Activated CD4-positive, alpha-beta T cell treated with anti-CD3 and anti-CD28 coated beads, Interleukin-2, amount 50 U/mL, for 48 hours (primary cell): ENCODE measurements around the gene ZNF597.
"Not testable (repeated sequence)": the region's sequence is repeated elsewhere in the genome, so short reads cannot be mapped to it uniquely, and the experiment has no call there.

Source experiments
- DNase-seq, 2 experiments: peaks; one replicate each; pipeline ENCODE4 v3.0.0-alpha.2; 2020

ZNF597 gene

GRCh38 chr16:3474870-3475269 lies 31.6 kb upstream of the ZNF597 start:
- DNase-seq: not testable (repeated sequence)

- no peak for DNase-seq
Measured at GRCh38 chr16:3474136-3474779, 31.0 kb upstream of the ZNF597 start.

GRCh38 chr16:3473596-3473943 lies 30.3 kb upstream of the ZNF597 start:
- DNase-seq: not testable (repeated sequence)

- DNase-seq: peak in 1 of 2 experiments; percentile 19
Measured at GRCh38 chr16:3472878-3473595, 29.7 kb upstream of the ZNF597 start.

DNA sequence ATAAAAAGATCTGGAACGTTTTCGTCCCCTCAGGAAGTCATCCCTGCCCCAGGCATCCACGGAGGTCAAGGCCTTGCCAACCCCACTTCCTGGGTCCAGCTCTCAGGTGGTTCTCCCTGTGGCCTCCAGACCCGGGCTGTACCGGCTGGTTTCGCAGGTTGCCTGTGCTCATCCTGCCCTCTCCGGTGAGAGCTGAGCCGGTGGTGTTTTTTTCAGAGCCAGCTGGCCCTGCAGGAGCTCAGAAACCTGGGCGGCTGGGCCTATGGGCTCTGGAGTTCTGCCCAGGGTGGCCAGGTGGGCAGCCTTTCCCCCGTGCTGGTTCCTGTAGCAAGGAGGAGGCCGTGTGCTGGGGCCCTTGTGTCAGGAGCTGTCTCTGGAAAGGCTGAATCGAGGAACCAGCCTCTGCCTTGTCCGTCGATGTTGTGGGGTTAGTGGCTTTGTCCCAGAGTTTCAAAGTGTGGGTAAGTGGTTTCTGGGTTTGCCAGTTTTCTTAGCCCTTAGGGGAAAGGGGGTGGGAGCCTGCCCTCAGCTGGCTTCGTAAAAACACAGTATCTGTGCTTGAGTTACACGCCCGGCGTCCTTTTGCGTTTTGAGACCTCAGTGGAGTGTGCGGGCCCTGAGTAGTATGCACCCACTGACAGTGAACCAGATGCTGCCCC lies 28.3 kb upstream of the ZNF597 start:
- no peak for DNase-seq

DNA sequence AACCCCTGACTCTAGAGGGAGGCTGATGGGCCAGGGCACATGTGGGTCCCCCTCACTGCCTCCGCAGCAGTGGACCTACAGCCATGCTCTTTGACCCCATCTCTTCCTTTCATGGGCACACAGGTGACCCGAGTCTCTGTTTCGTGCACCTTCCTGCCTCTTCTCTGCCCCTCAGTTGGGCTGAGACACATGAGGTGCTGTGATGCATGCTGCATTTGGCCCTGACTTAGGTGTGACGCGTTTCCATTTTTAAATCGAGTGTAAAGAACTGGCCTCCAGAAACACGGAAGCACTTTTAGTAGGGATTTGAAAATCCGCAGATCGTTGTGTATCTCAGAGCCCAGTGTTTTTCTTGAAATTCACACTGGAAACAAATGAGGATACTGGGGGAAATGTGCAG lies 27.4 kb upstream of the ZNF597 start:
- no peak for DNase-seq

DNA sequence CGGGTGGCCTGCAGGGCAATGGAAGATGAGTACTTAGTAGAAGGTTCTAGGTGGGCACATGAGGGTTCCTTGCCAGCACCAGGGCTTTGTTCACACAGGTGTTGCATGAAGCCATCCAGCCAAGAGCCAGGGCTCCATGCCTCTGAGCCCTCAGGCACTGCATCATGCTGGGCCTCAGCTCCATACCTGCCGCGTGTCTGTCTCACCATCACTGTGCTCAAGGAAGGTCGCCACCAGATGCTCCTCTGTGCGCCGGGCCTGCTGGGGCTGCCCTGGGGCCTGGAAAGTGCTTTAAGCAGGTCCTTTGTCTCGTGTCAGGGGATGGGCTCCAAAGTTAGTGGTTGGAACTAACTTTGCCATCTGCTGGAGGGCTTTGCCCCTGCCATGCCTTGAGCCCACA lies 26.4 kb upstream of the ZNF597 start:
- DNase-seq: no peak

DNA sequence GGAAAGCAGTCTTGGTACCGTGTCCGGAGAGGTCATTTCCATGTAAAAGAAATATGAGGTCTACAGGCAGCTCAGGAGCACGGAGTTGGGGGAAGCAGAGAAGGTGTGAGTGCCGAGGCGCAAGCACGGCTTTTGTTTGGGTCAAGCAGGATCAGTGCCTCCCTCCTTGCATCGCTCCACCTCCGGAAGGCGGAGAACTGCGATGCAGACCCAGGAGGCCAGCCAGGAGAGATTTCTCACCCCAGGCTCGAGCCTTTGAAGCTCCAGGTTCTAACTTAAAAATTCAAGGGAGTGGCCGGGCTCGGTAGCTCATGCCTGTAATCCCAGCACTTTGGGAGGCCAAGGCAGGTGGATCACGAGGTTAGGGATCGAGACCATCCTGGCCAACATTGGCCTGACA lies 25.2 kb upstream of the ZNF597 start:
- DNase-seq: no peak

DNA sequence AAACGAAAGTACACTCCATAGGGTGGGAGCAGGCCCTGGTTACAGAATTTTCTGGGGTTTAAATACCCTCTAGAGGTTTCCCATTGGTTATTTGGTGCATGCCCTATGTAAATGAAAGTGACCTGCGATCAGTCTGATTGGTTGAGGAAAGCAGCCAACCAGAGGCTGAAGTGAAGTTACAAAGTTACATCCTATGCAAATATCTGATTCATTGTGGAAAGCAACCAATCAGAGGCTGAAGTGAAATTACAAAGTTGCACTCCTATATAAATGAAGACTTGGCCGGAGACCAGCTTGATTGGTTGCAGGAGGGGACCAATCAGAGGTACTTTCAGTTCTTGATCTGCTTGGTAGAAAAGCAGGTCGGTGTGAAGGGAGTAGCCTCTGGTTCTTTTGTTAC lies 24.6 kb upstream of the ZNF597 start:
- no peak for DNase-seq

GRCh38 chr16:3467182-3467581 lies 23.9 kb upstream of the ZNF597 start:
- no peak for DNase-seq

DNA sequence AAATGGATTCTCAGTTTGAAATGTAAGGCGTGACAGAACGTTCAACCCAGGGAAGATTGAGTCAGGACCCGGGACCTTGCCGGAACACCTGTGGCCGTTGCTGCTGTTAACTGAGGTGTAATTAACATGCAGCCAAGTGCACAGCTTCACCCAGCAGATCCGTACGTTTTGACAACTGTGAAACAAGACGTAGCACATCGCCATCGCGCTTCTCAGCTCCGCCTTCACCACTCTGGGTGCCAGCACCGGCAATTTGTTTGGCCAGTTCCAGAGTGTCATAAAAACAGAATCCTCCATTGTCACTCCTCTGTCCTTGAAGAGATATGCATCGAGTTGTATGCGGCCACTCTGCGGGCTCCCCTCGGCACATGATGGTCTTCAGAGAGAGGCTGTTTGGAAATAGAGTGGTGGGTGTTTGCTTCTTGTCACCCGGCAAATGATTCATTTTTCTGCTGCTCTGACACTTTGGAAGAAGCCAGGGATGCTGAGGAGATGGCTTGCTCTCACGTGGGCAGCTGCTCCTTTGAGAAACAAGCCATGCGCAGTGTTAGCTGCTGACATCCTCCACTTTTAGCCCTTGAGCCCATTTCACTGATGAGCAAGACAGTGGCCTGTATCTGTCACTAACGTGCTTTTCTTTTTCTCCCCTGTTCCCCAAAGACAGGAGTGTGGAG lies 22.7 kb upstream of the ZNF597 start:
- no peak for DNase-seq

GRCh38 chr16:3465301-3465700 lies 22.0 kb upstream of the ZNF597 start:
- no peak for DNase-seq

GRCh38 chr16:3461151-3461550 lies 17.8 kb upstream of the ZNF597 start:
- DNase-seq: no peak

- no peak for DNase-seq
Measured at GRCh38 chr16:3460585-3460984, 17.3 kb upstream of the ZNF597 start.

DNA sequence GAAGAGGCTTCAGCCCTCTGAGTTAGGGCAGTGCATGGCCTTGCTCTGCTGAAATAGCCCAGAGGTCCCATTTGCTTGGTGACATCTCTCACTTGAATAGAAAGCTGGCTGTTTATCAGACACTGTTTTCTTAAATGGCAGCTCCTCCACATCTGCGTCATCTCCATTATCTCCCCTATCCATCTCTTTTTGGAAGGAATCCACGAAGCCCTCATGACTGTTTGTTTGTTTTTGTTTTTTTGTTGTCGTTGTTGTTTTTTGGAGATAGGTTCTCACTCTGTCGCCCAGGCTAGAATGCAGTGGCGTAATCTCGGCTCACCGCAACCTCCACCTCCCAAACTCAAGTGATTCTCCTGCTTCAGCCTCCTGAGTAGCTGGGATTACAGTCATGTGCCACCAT lies 16.8 kb upstream of the ZNF597 start:
- no peak for DNase-seq

DNA sequence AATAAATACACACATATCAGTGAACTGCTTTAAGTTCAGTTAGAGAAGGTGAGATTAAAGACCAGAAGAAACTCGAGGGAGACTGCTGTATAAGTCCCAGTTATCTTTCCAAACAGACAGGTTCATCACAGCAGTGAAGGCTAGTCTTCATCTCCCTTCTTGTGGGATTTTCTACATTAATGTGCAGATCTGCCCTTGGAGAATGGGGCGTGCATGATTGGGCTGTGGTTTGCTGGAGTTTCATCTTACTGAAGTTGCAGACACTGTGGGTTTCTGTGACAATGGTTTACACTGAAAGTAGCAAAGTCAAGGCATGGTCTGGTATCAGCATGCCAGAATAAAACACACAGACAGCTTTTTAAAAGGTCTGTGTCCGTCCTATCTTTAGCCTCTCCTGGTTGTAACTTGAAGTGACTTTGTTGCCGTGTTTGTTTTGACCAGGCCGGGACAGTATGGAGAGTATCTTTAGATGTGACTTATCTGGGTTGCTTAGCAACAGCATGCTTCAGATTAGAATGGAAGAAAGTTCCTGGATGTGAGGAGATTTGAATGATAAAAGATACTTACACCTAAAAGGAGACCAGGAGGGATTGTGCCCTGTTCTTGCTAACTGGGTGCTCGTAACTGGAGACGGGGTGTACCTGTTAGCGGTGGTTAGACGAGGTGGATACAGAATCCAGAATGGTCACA lies 16.2 kb upstream of the ZNF597 start:
- peak; percentile 32 to 56 for DNase-seq

DNA sequence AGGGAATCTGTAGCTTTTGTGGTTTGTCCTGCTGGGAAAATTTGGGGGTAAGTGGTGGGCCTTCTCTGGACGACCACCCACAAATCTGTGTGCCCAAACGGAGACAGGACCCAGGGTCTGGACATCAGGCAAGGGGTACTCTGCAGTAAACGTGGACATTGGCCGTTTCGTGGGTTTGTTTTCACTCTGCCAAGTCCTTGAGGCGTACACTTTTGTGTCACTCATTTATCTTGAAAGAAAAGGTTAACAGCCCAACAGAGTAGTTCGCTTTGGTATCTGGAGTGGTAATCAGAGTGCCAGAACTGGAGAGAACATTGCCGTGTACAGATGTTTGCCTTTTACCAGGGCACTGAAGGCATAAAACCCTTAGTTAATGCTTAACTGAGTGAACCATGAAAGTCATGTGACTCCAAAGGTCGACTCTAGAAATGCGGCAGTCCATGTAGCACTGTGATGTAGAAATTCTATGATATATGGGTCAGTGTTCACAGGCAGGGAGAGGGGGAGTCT lies 15.6 kb upstream of the ZNF597 start:
- DNase-seq: no peak

DNA sequence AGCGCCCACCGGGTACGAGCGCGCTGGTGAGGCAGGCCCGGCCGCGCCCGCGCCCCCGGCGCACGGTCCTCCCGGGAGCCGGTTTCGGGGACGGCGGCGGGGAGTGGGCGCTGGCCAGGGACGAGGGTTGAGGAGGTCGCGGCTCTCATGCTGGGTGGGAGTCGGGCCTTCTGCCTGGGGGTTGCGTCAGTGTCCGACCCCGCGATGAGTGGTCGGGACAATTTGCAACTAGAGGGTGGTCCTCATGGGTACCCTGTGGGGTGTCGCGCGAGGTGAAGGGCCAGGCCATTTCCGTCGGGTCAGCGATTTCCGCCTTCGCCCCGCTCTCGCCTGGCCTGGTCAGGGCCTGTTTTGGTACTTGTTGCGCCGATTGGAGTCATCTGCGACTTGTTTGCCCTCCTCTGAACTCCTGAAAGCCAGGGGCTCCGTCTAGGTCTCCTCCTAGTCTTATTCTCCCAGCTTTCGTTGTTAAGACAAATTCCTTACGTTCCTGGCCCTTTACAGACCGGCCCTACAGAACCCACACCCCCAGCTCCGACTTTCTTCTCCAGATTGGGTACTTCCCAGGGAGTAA lies 15.1 kb upstream of the ZNF597 start:
- peak in 1 of 2 experiments; percentile 18 for DNase-seq

GRCh38 chr16:3457434-3458252 lies 14.3 kb upstream of the ZNF597 start:
- peak; percentile 86 to 89 for DNase-seq

DNA sequence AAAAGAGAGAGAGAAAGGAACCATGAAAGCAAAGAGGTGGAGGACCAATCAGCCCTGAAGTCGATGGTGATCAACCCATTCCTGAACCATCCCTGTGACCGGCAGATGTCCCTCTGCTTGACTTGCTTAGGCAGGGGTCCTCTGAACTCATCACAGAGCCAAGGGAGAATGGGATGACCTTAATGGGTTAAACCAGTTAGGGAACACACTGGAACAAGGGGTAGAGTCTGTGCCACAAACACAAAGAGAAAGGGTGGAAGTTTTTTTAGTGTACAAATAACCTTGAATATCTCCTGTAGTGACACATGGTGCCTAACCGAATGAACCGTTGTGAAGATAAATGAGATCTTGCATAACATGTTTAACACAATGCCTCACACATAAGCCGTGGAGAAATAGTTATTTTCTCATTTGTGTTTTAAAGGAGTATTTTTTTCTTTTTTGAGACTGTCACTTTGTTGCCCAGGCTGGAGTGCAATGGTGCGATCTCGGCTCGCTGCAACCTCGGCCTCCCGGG lies 11.4 kb upstream of the ZNF597 start:
- DNase-seq: no peak

- DNase-seq: no peak
Measured at GRCh38 chr16:3454093-3454492, 10.8 kb upstream of the ZNF597 start.
